HCT116 (cell line): ENCODE measurements around the gene MRFAP1L1. TPM values are rescaled to one million over a fixed set of nuclear protein-coding genes. Genes with fewer than 3 reads are reported as not detected.

ENCODE experiments used
- ATAC-seq: fragments of 200-7000 bp; cut with Tn5 transposase; 2 replicates; pipeline ENCODE4 v1.9.1; 2020; ENCODE audit warnings: mild to moderate bottlenecking, moderate library complexity
- BruUV-seq: library from RNA; stranded (reverse); fragments of 400-500 nt; replicated peaks from 2 replicates; lab custom pipeline; 2021; lab: Mats Ljungman, UMichigan
- CTCF ChIA-PET: fragments of 300-600 bp; sonication (Branson Sonifier 250); formaldehyde crosslinking; loops from one replicate; lab custom pipeline; 2021; ENCODE audit warnings: antibody characterized with exemption; lab: Charles Lee
- POLR2A ChIA-PET: fragments of 300-600, 350-600 bp; sonication (Branson Sonifier 250); formaldehyde crosslinking; loops from one replicate; lab custom pipeline; 2021; ENCODE audit warnings: antibody characterized with exemption; lab: Charles Lee
- RAD21 ChIA-PET, 2 experiments: fragments of 300-600 bp; sonication (Branson Sonifier 250); formaldehyde crosslinking; loops; one replicate each; lab custom pipeline; 2023; ENCODE audit warnings: low total read pairs in 2 of 2; ENCODE audit not compliant: uncharacterized antibody in 2 of 2, unreplicated experiment in 2 of 2, low non-redundant PET in 1 of 2; lab: Charles Lee
- DNase-seq: peaks from one replicate; pipeline ENCODE4 v3.0.0-alpha.2; 2010; ENCODE audit warnings: low read depth, low spot score
- H2AFZ ChIP-seq: fragments of 200-600 bp; shearing (Covaris generic), sonication (generic); 2 replicates; pipeline ENCODE4 v1.6.1; 2017; ENCODE audit warnings: low read depth, mixed run types, mixed read lengths, antibody characterized with exemption, low read length; ENCODE audit not compliant: poor library complexity, severe bottlenecking
- H3K27ac ChIP-seq: 2 replicates; pipeline ENCODE4 v1.5.1; 2012; ENCODE audit warnings: low read depth, low read length
- H3K27me3 ChIP-seq: fragments of 200-600 bp; sonication (generic); 2 replicates; pipeline ENCODE4 v1.6.1; 2016; ENCODE audit warnings: mixed run types, low read length, mixed read lengths; ENCODE audit not compliant: insufficient read depth
- H3K36me3 ChIP-seq, 2 experiments: fragments of 200-500 bp in 1 of 2; fragments of 200-600 bp in 1 of 2; sonication (Bioruptor generic) in 1 of 2; sonication (generic) in 1 of 2; 2 replicates each; pipeline versions ENCODE4 v1.5.1 to v1.6.1; 2014 to 2016; ENCODE audit warnings: low read length in 2 of 2, inconsistent platforms in 1 of 2, mixed read lengths in 1 of 2, mixed run types in 1 of 2; ENCODE audit not compliant: insufficient read depth in 2 of 2, control insufficient read depth in 1 of 2
- H3K4me1 ChIP-seq, 2 experiments: fragments of 200-600 bp in 1 of 2; sonication (generic) in 1 of 2; 2 replicates each; pipeline versions ENCODE4 v1.5.1 to v1.6.1; 2012 to 2017; ENCODE audit warnings: low read length in 2 of 2, inconsistent platforms in 1 of 2, mild to moderate bottlenecking in 1 of 2, mixed read lengths in 1 of 2, mixed run types in 1 of 2, moderate library complexity in 1 of 2; ENCODE audit not compliant: insufficient read depth in 2 of 2, control insufficient read depth in 1 of 2
- H3K4me2 ChIP-seq: fragments of 200-600 bp; sonication (generic); 2 replicates; pipeline ENCODE4 v1.6.1; 2017; ENCODE audit warnings: mixed run types, low read length, mixed read lengths
- H3K4me3 ChIP-seq, 2 experiments: fragments of 200-600 bp in 1 of 2; sonication (generic) in 1 of 2; replicated peaks in 1 of 2; 2 replicates each; pipeline ENCODE4 v1.5.1; 2011 to 2016; ENCODE audit warnings: low read length in 2 of 2, control low read depth in 1 of 2, low read depth in 1 of 2, mild to moderate bottlenecking in 1 of 2, mixed read lengths in 1 of 2, mixed run types in 1 of 2
- H3K79me2 ChIP-seq: fragments of 200-600 bp; sonication (generic); 2 replicates; pipeline ENCODE4 v1.6.1; 2017; ENCODE audit warnings: mild to moderate bottlenecking, mixed run types, low read length, moderate library complexity, mixed read lengths; ENCODE audit not compliant: insufficient read depth
- H3K9ac ChIP-seq: fragments of 200-600 bp; sonication (generic); 2 replicates; pipeline ENCODE4 v1.6.1; 2016; ENCODE audit warnings: low read length, mixed read lengths
- H3K9me2 ChIP-seq: fragments of 200-600 bp; sonication (generic), shearing (Covaris generic); 2 replicates; pipeline ENCODE4 v1.6.1; 2017; ENCODE audit warnings: mixed run types, mild to moderate bottlenecking, moderate library complexity; ENCODE audit not compliant: insufficient read depth
- H3K9me3 ChIP-seq, 2 experiments: fragments of 200-500 bp in 1 of 2; fragments of 200-600 bp in 1 of 2; sonication (Bioruptor generic) in 1 of 2; sonication (generic) in 1 of 2; 2 replicates each; pipeline ENCODE4 v1.6.1; 2014 to 2017; ENCODE audit warnings: low read length in 2 of 2, mixed read lengths in 2 of 2, inconsistent platforms in 1 of 2, low read depth in 1 of 2, mild to moderate bottlenecking in 1 of 2, mixed run types in 1 of 2, moderate library complexity in 1 of 2; ENCODE audit not compliant: control insufficient read depth in 1 of 2, insufficient read depth in 1 of 2
- H4K20me1 ChIP-seq: fragments of 200-600 bp; sonication (generic), shearing (Covaris generic); 2 replicates; pipeline ENCODE4 v1.6.1; 2017; ENCODE audit warnings: mixed run types, mild to moderate bottlenecking, moderate library complexity; ENCODE audit not compliant: insufficient read depth
- EZH2 ChIP-seq: fragments of 200-600 bp; sonication (generic); IDR thresholded peaks from 2 replicates; pipeline ENCODE4 v1.6.1; 2017; ENCODE audit warnings: antibody characterized with exemption, mixed run types
- FOSL1 ChIP-seq: IDR thresholded peaks from 2 replicates; pipeline ENCODE4 v1.6.1; 2012; ENCODE audit warnings: low read depth
- JUND ChIP-seq: IDR thresholded peaks from 2 replicates; pipeline ENCODE4 v1.6.1; 2012
- POLR2AphosphoS5 ChIP-seq: IDR thresholded peaks from 2 replicates; pipeline ENCODE4 v1.6.1; 2011; ENCODE audit warnings: mild to moderate bottlenecking, low read depth, low read length, moderate library complexity
- RAD21 ChIP-seq: IDR thresholded peaks from 2 replicates; pipeline ENCODE4 v1.6.1; 2012; ENCODE audit warnings: low read depth, mild to moderate bottlenecking
- YY1 ChIP-seq: IDR thresholded peaks from 2 replicates; pipeline ENCODE4 v1.6.1; 2011; ENCODE audit warnings: low read length, low read depth, moderate library complexity, mild to moderate bottlenecking; ENCODE audit not compliant: insufficient replicate concordance; ENCODE audit errors: extremely low read depth
- ZFX ChIP-seq: fragments of 450-650 bp; IDR thresholded peaks from 2 replicates; pipeline ENCODE4 v1.6.1; 2017
- ZNF274 ChIP-seq: fragments of 200-500 bp; sonication (Bioruptor generic); IDR thresholded peaks from 2 replicates; pipeline ENCODE4 v1.6.1; 2014; ENCODE audit warnings: mild to moderate bottlenecking, low read depth, low read length, inconsistent platforms
- intact Hi-C: fragments of 100-400 bp; cut with micrococcal nuclease; formaldehyde crosslinking; loops from 2 replicates; pipeline ENCODE4 v1.10.0; 2022
- total RNA-seq: library from RNA; stranded (reverse); gene quantifications from one replicate; pipeline ENCODE4 v1.2.1, GENCODE V29; 2021; ENCODE audit not compliant: unreplicated experiment
- TF ChIP-seq, protein P1 (sequence below), 3 experiments: fragments of 200-600 bp in 1 of 3; sonication (generic) in 1 of 3; IDR thresholded peaks in 2 of 3; conservative IDR thresholded peaks in 1 of 3; 2 replicates each; pipeline ENCODE4 v1.5.1; 2012 to 2017; ENCODE audit warnings: low read depth in 2 of 3, low read length in 2 of 3, antibody characterized with exemption in 1 of 3, borderline replicate concordance in 1 of 3, control low read depth in 1 of 3, mild to moderate bottlenecking in 1 of 3, mixed read lengths in 1 of 3, mixed run types in 1 of 3, moderate library complexity in 1 of 3; ENCODE audit not compliant: insufficient read depth in 1 of 3

The MRFAP1L1 gene
- total RNA-seq, 1 experiment from 2014 or later = 43.0 TPM

DNA sequence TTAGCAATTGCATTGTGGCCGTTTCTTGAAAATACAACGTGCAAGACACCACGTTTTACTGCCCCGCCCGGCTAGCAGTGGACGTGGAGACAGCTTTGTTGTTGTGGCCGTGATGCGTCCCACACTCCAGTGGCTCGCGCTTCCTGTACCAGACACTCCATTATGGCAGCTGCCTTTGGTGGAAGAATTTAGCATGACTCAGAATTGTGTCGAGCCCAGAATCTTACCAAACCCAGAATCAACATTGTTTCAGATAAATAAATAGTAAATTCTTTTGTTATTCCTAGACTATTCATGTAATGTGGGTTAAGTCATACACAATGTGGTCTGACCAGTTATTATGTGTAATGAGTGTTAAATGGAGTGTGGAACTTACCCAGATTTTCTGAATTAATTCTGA is 41.3 kb downstream of the MRFAP1L1 start:
- BruUV-seq = no TSS peak
- intact Hi-C loops = no loop called here
- Histone ChIP-seq H4K20me1 (no peaks in the 10 kb centered on the region), H3K79me2 (no peaks in the 10 kb centered on the region), H3K9ac (no peak overlapping the region), H3K4me1 (peaks cover 0 to 7% of the 10 kb centered on the region in 2 experiments; a peak in 1 of 4 replicates), H3K4me2 (no peak overlapping the region), H2AFZ (no peak overlapping the region), H3K27ac (no peak overlapping the region), H3K4me3 (no peak overlapping the region), H3K9me2 (no peaks in the 10 kb centered on the region), H3K9me3 (no peaks in the 10 kb centered on the region), H3K27me3 (no peaks in the 10 kb centered on the region), H3K36me3 (no peaks in the 10 kb centered on the region)
- ChIA-PET CTCF (no interaction called here), RAD21 (no interaction called here), POLR2A (no interaction called here)
- DNase-seq (no peak), ATAC-seq (no peak)
- TF ChIP-seq, protein P1, sequence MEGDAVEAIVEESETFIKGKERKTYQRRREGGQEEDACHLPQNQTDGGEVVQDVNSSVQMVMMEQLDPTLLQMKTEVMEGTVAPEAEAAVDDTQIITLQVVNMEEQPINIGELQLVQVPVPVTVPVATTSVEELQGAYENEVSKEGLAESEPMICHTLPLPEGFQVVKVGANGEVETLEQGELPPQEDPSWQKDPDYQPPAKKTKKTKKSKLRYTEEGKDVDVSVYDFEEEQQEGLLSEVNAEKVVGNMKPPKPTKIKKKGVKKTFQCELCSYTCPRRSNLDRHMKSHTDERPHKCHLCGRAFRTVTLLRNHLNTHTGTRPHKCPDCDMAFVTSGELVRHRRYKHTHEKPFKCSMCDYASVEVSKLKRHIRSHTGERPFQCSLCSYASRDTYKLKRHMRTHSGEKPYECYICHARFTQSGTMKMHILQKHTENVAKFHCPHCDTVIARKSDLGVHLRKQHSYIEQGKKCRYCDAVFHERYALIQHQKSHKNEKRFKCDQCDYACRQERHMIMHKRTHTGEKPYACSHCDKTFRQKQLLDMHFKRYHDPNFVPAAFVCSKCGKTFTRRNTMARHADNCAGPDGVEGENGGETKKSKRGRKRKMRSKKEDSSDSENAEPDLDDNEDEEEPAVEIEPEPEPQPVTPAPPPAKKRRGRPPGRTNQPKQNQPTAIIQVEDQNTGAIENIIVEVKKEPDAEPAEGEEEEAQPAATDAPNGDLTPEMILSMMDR (IDR thresholded peaks at IDR 0.05 in 2 of 3, conservative IDR thresholded peaks at IDR 0.05 in 1 of 3; ENCODE audit: borderline replicate concordance in 1 of 3, insufficient read depth in 1 of 3, low read depth in 2 of 3, low read length in 2 of 3) = no peak
- TF ChIP-seq JUND (no peak), POLR2AphosphoS5 (no peak), FOSL1 (no peak), YY1 (no peak), EZH2 (no peak), RAD21 (no peak)
- TF ChIP-seq, all 23 proteins: peak for 0

DNA sequence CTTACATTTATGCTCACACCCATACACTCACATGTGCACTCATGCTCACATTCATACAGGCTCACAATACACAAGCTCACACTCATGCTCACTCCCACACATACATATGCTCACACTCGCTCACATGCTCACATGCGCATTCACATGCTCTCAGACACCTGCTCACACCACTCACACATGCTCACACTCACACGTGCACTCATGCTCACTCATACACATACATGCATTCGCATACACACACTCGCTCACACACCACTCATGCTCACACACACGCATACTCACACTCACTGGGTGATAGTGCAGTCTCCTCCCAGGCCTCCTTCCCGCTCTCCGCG is 44.4 kb downstream of the MRFAP1L1 start:
- RAD21 ChIA-PET = no interaction called here

More for the DNA sequence above, 44.4 kb downstream of the MRFAP1L1 start:
- ATAC-seq (no peak), DNase-seq (no peak)
- Histone ChIP-seq H2AFZ (no peak overlapping the region), H3K79me2 (no peaks in the 10 kb centered on the region), H3K27me3 (no peaks in the 10 kb centered on the region), H3K4me1 (peaks cover 0 to 11% of the 10 kb centered on the region in 2 experiments; a peak in 3 of 4 replicates), H4K20me1 (no peaks in the 10 kb centered on the region), H3K36me3 (no peaks in the 10 kb centered on the region), H3K4me2 (no peak overlapping the region), H3K9ac (no peak overlapping the region), H3K27ac (no peak overlapping the region), H3K9me2 (no peaks in the 10 kb centered on the region), H3K9me3 (no peaks in the 10 kb centered on the region), H3K4me3 (no peak overlapping the region)
- no TSS peak for BruUV-seq
- intact Hi-C loops = no loop called here
- ChIA-PET POLR2A (no interaction called here), CTCF (no interaction called here)
- no peak for TF ChIP-seq EZH2
- TF ChIP-seq ZNF274 = no peak
- TF ChIP-seq YY1 = no peak
- TF ChIP-seq POLR2AphosphoS5 = no peak
- TF ChIP-seq ZFX = no peak
